LNCaP clone FGC (cell line): ENCODE data around the gene BABAM2.
"Not testable (repeated sequence)": the region's sequence is repeated elsewhere in the genome, so short reads cannot be mapped to it uniquely, and the experiment has no call there.

ENCODE experiments used
- DNase-seq: peaks from one replicate; pipeline ENCODE4 v3.0.0-alpha.2; 2011; ENCODE audit warnings: low read depth
- H3K4me3 ChIP-seq: 2 replicates; pipeline ENCODE4 v1.5.1; 2011; ENCODE audit warnings: mild to moderate bottlenecking, low read depth, low read length, control low read depth
- CTCF ChIP-seq: IDR thresholded peaks from 2 replicates; pipeline ENCODE4 v1.5.1; 2012; ENCODE audit warnings: mild to moderate bottlenecking; ENCODE audit not compliant: control insufficient read depth, insufficient read depth; ENCODE audit errors: extremely low read depth

BABAM2 gene

DNA sequence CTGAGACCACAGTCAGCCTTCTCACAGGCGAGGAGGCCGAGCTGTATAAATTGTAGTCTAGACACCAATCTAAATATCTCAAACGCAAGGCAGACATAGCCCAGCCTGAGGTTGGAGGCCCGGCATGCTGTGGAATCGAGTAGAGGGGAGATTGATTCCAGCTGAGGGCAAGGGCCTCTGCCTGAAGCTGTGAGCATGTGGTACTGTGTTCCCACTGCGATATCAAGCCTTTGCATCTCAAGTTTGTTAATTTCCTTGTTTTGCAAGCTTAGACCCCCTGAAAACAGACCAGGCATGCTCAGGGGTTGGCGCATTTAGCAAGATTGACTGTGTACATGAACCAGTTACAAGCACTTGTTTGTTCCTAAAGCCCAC lies 437.0 kb downstream of the BABAM2 start:
- DNase-seq: no peak
- H3K4me3 ChIP-seq: no peak overlapping the region
- no peak for TF ChIP-seq CTCF

GRCh38 chr2:28327956-28328922 lies 437.7 kb downstream of the BABAM2 start:
- no peak for DNase-seq
- TF ChIP-seq CTCF: no peak
- no peak overlapping the region for H3K4me3 ChIP-seq

GRCh38 chr2:28329184-28329583 lies 438.7 kb downstream of the BABAM2 start:
- DNase-seq: no peak
- no peak overlapping the region for H3K4me3 ChIP-seq
- no peak for TF ChIP-seq CTCF

DNA sequence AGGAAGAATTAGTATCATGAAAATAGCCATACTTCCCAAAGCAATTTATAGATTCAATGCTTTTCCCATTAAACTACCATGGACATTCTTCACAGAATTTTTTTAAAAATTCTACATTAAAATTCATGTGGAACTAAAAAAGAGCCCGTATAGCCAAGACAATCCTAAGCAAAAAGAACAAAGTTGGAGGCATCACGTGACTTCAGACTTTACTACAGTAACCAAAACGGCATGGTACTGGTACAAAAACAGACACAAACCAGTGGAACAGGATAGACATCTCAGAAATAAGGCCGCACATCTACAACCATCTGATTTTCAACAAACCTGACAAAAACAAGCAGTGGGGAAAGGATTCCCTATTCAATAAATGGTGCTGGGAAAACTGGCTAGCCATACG lies 440.2 kb downstream of the BABAM2 start:
- H3K4me3 ChIP-seq, DNase-seq: not testable (repeated sequence)

GRCh38 chr2:28331797-28332196 lies 441.3 kb downstream of the BABAM2 start:
- H3K4me3 ChIP-seq, DNase-seq: not testable (repeated sequence)

DNA sequence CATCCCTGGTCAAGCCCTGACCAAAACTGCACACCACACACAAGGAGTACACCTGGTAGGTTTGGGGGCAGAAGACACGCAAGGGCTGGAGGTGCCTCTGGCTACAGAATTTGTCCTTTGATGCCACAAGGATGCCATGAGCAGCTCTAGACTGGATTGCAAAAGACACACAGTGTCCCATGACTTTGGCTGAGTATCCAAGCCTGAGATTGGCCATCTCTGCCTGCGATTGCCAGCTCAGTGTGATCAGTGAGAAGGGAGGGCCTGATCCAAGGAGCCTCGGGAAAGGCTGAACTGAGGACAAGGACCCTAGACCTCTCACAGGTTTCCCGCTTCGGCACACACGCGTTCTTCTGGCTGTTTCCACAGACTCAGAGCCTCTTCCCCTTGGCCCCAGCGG lies 442.2 kb downstream of the BABAM2 start:
- no peak for TF ChIP-seq CTCF
- no peak for DNase-seq
- H3K4me3 ChIP-seq: no peak overlapping the region

DNA sequence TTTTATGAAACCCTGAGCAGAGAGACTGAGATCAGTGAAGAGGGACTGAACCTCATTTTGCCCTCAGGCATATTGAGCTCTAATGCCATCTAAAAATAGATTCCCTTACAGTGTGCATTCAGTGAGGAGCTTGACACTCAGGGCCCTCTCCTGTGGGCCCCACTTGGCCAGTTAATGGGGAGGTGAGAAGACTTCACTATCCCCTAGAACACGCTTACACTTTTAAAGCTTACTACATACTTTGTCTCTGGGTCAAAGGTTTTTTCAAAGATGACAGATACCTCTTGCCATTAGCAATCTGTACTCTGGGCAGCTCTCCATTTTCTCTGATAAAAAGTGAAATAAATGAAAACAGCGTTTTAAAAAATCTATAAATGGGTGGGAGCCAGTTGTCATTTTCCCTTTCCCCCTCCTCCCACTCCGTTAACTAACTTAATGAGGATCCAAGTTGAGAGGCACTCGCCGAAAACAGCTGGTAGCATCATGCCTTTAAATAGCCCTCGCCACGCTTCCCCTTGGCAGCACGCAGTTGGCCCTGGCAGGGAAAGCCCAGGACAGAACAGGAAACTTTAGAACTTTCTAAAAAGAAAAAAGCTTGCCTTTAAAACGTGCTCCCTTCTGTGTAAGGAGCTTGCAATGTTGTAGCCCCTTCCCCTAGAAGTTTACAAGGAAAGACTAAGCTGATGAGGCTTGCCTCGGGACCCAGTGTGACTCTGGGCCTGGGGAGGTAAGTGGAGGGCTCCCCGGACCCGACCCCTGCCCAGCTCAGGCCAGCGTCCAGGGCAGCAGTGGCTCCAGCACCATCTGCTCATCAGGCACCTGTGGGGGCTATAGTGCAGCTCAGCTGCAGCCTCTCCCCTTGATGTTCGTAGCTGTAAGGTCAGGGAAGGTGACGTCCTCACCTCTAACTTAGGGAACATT lies 443.3 kb downstream of the BABAM2 start:
- no peak for DNase-seq

More for the DNA sequence above, 443.3 kb downstream of the BABAM2 start:
- no peak overlapping the region for H3K4me3 ChIP-seq
- no peak for TF ChIP-seq CTCF
